CD4-positive, alpha-beta T cell treated with Interleukin-6 at 100 ng/mL for 8 hours (primary cell): ENCODE data around the gene CSNK1G1.
"Not testable (repeated sequence)": the region's sequence is repeated elsewhere in the genome, so short reads cannot be mapped to it uniquely, and the experiment has no call there.

Experiments used
- DNase-seq: peaks from one replicate; pipeline ENCODE4 v3.0.0-alpha.2; 2020; ENCODE audit warnings: mixed read lengths, low spot score

The CSNK1G1 gene

DNA sequence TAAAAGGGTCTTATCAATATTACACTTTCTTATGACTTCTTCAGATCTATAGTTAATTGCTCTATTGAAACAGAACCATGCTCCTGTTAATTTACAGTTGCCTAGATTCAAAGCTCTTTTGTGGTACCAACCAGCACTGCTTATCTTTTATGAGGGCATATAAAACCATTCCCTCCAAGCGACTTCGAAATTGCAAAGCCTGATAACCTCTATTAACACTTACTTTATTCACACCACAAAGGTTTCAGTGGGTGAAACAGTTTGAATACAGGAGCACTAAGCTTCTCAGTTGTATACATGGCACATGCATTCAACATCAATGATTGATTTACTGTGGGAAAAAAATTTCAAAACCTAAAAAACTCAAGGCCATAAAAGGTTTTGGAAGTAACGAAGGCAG is 118.3 kb downstream of the CSNK1G1 start:
- DNase-seq = no peak

DNA sequence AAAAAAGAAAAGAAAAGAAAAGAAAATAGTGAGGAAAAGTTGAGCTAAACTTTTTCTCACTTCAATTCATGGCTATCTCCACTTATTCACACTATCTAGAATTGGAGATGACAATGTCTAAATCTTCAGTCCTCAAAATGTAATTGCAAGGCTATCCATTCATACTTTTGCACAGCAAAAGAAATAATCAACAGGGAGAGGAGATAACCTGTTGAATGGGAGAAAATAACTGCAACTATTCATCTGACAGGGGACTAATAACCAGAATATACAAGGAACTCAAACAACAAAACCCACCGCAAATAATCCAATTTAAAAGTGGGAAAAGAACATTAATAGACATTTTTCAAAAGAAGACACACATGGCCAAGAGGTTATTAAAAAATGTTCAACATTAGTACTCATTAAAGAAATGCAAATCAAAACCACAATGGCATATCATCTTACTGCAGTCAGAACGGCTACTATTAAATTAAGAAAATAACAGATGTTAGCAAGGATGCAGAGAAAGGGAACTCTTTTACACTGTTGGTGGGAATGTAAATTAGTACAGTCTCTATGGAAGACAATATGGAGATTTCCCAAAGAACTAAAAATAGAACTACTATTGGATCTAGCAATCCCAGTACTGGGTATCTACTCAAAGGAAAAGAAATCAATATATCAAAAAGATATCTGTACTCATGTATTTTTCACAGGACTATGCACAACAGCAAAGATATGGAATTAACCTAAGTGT is 119.6 kb downstream of the CSNK1G1 start:
- no peak for DNase-seq

DNA sequence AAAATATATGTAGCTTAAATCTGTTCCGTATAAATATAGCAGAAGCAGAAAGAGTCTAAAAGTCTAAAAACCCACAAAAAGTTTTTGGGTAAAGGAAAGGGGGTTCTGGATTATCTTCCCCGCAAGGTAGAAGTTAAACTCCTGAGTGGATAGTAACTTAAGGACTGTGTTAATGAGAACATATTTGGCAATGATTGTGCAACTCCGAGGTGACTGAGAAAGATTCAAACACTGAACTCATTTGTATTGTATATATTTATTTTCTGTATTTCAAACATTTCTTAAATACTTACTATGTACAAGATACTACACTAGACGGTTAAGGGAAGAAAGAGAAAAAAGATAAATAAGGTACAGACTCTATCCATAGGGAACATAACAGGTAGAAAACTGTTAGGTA is 120.4 kb downstream of the CSNK1G1 start:
- no peak for DNase-seq

DNA sequence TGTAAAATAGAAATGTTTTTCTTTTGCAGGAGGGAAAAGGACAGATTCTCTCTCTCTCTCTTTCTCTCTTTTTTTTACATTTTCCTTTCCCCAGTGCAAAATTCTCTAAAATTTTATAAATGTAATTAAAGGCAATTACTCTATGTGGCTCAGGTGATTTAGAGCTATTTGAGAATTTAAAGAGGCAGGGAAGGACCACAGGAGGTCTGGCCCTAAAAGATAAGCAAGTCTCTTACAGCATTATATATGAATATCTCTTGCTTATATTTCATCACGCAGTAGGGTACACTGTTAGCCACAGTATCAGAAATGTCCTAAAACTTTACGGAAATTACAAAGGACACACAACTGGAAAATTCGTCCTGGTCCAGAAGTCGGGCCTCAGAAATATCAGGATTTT is 122.7 kb downstream of the CSNK1G1 start:
- no peak for DNase-seq

DNA sequence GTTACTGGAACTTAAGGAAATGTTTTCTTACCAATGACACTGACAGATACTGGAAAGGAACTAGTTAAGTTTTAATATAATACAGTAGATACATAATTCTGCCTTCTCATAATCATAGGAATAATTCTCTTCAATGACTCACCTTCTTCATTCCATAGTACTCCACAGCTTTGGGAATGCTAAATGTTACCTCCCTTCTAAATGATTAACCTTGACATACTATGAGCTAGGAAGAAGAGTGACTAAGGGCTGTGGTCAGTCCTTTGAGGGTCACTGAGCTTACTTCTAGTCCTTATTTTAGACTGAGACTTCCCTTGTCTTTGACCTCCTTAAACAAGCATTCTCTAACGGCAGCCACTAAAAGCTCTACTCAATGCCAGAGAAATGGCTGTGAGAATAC is 123.6 kb downstream of the CSNK1G1 start:
- DNase-seq = no peak

DNA sequence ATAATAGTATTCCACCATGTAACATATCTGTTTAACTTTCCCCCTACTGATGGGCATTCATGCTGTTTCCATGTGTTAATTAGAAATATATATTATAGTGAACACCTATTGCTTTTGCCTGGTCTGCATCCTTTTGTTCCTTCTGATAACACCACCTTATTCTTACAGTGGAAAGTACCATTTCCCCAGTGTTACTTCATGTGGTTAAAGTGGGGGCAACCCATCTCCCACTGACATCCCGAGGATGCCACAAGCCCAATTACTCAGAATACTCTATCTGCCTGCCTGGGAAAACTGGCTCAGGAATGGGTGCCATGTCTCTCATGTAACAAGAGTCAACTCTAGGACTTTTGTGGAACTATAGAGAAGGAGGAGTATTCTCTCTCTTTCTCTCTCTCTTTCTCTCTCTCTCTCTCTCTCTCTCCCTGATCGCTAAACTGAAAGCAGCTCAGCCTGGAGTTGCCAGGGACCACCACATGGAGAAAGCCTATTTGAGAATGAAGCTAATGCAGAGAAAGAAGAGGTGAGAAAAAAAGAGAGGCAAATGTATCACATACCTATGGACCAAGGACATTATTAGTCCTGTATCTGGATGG is 126.7 kb downstream of the CSNK1G1 start:
- DNase-seq = no peak

DNA sequence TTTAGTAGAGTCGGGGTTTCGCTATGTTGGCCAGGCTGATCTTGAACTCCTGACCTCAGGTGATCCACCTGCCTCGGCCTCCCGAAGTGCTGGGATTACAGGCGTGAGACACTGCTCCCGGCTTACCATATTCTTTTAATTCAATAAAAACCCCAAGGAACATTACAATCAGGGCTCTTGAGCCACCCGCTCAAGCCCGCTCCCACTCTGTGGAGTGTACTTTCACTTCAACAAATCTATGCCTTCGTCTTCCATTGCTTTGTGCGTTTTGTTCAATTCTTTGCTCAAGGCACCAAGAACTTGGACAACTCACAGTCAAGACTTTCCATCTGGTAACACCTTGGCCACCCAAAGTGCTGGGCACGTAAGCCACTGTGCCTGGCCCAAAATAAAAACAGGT is 130.2 kb downstream of the CSNK1G1 start:
- no peak for DNase-seq

DNA sequence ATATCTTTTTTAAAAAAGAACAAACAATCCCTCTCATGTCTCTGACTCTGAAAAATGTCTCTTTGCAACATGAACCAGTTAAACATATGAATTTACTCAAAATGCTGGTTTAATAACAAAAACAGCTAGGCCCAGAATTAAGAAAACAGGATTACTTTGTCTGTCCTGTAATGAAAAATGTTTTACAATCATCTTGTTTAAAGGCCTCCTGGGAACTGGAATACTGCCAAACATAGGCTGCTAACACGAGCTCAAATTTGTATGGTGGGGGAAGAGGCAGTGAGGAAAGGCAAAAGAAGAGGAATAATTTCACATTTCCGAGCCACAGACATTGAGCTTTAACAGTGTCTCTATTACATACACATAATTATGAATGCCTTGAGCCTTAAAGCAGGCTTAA is 131.5 kb downstream of the CSNK1G1 start:
- DNase-seq = no peak

DNA sequence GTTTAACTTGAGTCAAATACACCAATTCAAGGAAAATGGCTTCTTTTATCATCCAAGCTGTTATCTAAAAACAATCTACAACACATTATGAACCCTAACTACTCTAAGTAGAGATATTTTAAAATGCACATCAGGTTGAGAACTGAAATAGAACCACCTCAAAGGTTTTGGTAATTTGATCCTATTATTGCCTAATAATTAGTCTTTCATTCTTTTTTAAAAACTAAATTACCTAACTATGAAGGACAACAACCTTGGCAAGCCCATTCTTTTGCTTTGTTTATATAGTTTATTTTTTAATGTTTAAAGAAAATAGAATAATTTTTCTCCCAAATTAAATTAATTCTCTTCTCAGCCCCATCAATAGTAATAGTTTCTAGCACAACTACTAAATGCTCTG is 132.1 kb downstream of the CSNK1G1 start:
- DNase-seq = no peak

DNA sequence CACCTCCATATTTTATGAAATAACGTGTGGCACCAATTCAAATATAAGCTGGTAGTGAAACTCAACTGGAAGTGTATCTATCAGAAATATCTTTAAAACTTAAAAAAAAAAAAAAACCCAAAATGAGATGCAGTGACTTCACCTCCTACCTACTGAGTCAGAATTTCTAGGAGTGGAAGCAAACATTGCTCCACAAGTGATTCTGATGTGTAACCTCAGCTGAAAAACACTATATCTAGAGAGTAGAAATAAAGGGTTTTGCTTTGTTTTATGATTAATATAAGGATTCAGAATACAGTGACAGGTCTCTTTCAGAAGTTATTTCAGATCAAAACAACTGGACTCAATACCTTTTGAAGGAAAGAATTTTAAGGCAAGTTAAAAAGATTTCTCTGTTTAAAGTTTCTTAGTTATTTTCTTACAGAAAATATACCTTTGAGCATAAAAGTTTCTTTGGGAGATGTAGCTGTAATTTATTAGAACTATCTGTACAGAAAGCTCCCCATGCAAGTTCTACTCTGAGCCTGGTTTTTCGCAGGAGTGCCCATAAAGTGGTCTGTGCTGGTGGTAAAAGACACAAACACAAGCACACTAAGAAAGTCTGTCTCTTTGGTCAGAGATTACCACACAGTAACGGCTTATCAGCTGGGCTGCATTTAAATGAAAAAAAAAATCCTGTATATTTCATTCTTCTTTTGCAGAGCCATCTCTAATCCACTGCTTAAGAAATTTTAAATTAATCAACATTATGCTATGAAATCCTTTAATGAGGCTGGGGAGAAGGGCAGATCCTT is 133.2 kb downstream of the CSNK1G1 start:
- no peak for DNase-seq

DNA sequence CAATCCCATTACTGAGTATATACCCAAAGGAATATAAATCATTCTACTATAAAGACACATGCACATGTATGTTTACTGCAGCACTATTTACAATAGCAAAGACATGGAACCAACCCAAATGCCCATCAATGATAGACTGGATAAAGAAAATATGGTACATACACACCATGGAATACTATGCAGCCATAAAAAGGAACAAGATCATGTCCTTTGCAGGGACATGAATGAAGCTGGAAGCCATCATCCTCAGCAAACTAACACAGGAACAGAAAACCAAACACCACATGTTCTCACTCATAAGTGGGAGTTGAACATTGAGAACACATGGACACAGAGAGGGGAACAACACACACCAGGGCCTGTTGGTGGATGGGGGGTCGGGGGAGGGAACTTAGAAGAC is 134.1 kb downstream of the CSNK1G1 start:
- DNase-seq = not testable (repeated sequence)

DNA sequence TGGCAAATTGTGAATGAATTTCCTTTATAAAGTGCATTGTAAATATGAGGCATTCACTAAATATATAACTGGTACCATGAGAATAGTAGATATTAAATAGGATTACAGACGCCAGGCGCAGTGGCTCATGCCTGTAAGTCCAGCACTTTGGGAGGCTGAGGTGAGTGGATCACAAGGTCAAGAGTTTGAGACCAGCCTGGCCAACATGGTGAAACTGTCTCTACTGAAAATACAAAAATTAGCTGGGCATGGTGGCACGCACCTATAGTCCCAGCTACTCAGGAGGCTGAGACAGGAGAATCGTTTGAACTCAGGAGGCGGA is 138.6 kb downstream of the CSNK1G1 start:
- not testable (repeated sequence) for DNase-seq

DNA sequence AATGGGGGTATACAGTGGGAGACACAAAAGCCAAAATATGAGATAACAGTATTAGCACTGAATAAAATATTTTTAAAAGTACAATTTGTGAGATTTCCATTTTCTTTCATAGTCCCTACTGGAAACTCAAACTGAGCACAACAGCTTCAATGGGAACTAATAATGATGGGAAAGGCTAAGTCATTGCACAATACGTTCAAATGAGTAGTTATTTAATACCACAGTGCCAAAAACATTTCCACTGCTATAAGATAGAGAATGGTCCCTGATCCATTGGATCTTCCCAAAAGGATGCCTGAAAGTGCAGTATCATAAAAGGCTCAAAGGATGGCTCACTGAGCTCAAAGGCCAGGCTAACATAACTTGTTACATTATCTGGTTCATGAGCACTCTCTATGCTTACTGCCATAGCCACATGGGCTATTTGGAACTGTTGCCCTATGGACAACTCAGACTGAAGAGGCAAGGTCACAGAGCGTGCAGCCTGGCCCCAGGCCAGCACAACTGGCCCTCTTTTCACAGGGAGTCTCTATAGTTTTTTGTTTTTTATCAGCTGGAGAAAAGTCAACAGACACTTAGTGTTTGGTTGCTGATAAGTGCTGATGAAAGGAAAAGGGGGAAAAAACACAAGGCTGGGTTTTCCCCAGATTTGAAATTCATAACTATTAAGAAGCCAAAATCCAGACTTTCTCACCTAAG is 139.1 kb downstream of the CSNK1G1 start:
- no peak for DNase-seq

DNA sequence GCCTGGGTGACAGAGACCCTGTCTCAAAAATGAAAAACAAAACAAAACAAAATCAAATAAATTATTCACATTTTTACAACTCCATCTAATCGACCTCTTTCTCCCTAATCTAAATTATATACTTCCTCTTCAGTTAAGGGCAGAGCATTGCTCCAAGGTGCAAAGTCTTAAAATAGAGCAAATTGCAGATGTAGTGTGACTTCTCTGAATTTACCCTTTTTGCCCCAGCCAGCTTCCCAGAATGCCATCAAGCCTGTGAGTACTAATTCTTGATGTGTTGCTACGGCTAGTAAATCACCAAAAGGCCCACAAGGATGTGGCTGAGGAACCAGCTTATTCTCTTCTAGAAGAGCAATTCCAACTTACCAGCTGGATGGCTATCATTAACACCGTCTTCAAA is 139.8 kb downstream of the CSNK1G1 start:
- no peak for DNase-seq

DNA sequence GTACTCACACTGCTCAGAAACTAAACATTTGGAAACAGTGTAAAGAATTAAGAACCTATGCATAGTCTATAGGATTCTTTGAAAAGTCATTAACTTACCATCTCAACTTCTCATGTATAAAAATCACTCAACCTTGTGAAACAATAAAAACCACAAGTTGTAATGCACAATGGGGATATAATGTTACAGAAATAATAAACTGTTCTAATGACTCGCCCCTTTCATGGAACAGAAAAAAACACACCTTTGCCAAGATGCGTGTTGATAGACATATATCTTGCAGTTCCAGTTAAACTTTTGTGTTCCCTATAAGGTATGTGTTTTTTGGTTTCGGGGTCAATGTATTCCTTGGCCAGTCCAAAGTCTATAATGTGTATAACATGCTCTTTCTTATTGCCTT is 142.3 kb downstream of the CSNK1G1 start:
- DNase-seq = no peak

DNA sequence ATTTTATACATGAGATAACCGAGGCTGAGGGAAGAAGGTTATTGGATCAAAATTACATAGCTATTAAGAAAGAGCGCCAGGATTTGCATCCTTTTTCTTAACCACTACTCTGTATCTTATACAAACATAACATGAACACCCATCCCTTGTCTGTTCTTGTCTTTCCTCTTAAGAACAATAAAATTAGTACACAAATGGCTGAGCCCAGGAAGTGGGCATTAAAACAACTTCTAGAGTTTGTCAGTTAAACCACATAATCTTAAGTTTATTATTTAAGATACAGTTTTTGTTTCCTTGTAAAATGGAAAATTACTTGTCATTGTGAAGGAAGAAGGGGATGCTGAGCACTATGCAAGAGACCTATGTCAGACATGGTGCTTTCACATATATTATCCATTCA is 144.3 kb downstream of the CSNK1G1 start:
- DNase-seq = no peak

DNA sequence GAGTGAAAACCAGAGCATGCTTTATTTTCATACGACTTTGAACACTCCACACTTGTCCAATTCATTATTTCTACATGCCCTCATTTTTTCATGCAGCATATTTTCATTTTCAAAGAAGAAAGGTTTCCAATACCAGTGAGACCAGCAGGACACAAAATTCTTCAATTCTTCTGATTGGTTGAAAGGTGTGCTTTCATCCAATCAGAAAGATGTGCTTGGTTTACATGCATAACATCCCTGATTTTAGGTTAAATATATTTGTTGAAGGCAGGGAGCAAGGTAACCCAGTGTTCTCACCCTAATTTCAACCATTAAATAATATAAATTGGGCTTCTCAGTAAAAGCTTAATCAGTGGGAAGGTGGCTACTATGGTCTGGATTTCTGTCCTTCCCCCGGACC is 145.6 kb downstream of the CSNK1G1 start:
- no peak for DNase-seq

DNA sequence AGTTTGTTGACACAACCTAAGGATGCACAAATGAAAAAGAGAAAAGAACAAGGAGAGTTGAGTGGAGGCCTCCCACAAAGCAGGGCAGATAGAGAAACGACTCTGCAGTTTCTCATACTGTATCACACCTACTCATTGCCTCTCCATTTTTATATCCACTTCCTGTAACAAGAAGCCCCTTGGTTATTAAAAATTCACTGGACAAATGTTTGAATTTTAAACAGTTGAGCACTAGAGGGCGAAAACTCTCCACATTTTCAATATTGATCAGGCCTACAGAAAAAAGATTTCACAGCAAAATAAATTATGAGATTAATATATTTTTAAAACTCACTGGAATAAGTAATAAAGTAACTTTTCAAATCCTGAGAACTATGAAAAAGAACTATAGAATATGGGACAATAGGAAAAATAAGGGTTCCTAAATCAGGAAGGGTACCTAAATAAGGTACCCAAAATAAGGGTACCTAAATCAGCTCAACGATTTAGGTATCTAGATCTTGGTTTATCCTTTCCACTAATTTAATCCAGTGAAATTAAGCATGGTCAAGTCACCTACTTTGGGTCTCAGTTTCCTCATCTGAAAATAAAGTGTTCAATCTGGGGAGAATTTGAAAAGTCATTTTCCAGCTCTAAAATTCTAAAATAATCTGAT is 146.2 kb downstream of the CSNK1G1 start:
- no peak for DNase-seq

DNA sequence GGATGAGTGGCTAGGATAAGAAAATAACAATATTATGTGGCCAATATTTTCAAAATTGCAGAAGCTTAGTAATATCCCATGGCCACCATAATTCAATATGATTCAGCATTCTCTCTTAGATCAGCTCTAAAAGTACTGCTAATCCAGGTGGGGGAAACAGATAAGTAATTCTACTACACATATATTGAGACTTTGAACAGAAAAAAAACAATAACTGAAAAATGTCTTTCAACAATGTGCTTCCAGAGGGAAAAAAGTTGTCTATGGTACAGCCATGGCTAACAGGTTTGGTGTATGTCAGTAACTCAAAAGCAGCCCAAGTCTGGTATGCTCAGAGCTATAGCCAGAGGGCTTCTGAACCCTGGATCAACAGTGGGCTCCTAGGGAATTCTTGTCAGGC is 150.8 kb downstream of the CSNK1G1 start:
- DNase-seq = no peak

DNA sequence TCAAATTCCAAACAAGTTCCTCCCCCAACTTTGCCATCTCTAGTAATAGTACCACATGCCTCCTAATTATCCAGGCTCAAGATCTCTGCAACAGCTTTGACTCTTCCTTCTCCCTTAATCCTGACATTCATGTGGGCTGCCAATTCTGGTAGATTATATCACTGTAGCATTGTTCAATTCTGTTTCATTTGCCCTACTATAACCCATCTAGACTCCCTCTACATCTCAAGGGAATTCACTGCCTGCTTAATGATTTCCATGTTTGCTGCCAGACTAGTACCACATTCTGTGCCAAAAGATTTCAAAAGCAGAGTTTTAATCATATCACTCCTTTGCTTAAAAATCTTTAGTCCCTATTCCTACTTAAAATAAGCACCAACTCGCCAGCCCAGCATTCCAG is 158.5 kb downstream of the CSNK1G1 start:
- no peak for DNase-seq

DNA sequence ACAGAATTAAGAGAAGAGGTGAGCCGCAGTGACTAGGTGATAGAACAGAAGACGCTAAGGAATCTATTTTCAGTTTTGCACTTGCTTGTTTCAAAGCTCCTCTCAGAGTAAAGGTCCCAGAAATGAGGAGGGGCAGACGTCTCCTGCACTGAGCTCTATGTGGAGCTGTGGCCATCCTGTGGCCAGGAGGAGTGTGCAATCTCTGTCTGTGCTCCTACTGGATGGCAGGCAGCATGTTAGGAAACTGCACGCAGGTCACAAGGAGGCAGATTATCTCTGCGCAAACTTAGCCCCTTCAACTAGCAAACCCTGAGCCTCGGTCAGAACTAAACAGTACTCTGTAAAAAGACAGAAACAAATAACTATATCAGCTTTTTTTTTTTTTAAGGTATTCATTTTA is 162.0 kb downstream of the CSNK1G1 start:
- no peak for DNase-seq
